ENCODE results near the gene ATP6V0B. TPM values are rescaled to one million over a fixed set of nuclear protein-coding genes. Genes with fewer than 3 reads are reported as not detected.
A peak's percentile ranks its signal among the peaks of the same experiment; 100 is the strongest.

Gene ATP6V0B
- total and polyA plus RNA-seq, 9 donors: 46.2 to 57.6 (median 51.4) TPM

GRCh38 chr1:43982808-43983207 lies 8.0 kb downstream of the ATP6V0B start:
- DNase-seq: no peak
- H3K27ac ChIP-seq (ENCODE audit: low read length): no peak overlapping the region
- no peak overlapping the region for H3K4me3 ChIP-seq (ENCODE audit: low read length)
- WGBS (ENCODE audit: insufficient coverage): 81% methylated on average over 15 of the region's 15 CpGs
- H3K27me3 ChIP-seq (ENCODE audit: control insufficient read depth, insufficient read depth, low read length): no peaks in the 10 kb centered on the region
- H3K4me1 ChIP-seq (ENCODE audit: control insufficient read depth, insufficient read depth, low read length): peaks cover 21% of the 10 kb centered on the region
- H3K36me3 ChIP-seq (ENCODE audit: control insufficient read depth, insufficient read depth, low read length): peaks cover 37% of the 10 kb centered on the region
- H3K9me3 ChIP-seq (replicated peaks; ENCODE audit: control insufficient read depth, low read depth, low read length): no peaks in the 10 kb centered on the region

DNA sequence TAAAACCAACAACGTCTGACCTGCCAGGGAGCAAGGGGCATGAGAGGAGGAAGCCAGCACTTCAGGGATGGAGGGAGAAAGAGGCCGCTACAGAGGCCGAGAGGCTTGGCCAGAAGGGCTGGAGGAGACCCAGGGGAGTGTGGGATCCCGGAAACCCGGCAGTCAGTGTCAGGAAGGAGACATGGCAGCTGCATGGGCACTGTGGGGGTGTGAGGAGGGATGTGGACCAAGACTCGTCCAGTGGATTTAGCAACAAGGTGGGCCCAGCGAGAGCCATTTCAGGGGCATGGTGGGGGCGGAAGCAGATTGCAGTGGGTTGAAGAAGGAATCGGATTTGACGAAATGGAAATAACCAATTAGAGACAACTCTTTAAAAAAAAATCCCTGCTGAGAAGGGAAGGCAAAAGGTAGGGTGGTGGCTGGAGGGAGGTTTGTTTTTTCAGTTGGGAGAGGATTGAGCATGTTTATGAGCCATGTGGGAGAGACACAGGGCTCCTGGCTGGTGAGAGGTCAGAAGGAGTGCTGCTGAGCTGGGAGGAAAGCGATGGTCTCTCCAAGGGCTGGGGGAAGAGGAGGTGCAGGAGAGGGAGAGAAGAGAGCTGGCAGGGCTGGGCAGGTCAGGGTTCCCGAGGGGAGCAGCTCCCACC lies 8.6 kb downstream of the ATP6V0B start:
- H3K4me1 ChIP-seq (ENCODE audit: control insufficient read depth, insufficient read depth, low read length): peaks cover 19% of the 10 kb centered on the region
- 56% methylated on average over 7 of the region's 12 CpGs for WGBS (ENCODE audit: insufficient coverage)
- H3K36me3 ChIP-seq (ENCODE audit: control insufficient read depth, insufficient read depth, low read length): peaks cover 34% of the 10 kb centered on the region
- H3K9me3 ChIP-seq (replicated peaks; ENCODE audit: control insufficient read depth, low read depth, low read length): no peaks in the 10 kb centered on the region
- no peak overlapping the region for H3K27ac ChIP-seq (ENCODE audit: low read length)
- H3K4me3 ChIP-seq (ENCODE audit: low read length): no peak overlapping the region
- no peak for DNase-seq
- H3K27me3 ChIP-seq (ENCODE audit: control insufficient read depth, insufficient read depth, low read length): no peaks in the 10 kb centered on the region

DNA sequence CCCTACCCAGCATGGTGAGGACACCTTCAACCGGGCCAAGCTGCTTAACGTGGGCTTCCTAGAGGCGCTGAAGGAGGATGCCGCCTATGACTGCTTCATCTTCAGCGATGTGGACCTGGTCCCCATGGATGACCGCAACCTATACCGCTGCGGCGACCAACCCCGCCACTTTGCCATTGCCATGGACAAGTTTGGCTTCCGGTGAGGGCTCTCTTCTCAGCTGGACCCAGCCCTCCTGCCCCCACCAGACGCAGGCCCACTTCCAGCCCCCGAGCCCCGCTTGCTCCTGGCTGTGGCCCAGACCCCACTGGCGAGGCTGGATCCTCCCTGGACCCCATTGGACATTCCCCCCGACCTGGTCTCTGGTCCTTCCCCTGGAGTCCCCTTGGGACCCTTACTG lies 10.1 kb downstream of the ATP6V0B start:
- no peaks in the 10 kb centered on the region for H3K9me3 ChIP-seq (replicated peaks; ENCODE audit: control insufficient read depth, low read depth, low read length)
- no peak for DNase-seq
- peaks cover 12% of the 10 kb centered on the region for H3K4me1 ChIP-seq (ENCODE audit: control insufficient read depth, insufficient read depth, low read length)
- H3K4me3 ChIP-seq (ENCODE audit: low read length): no peak overlapping the region
- no peak overlapping the region for H3K27ac ChIP-seq (ENCODE audit: low read length)
- 92% methylated on average over 15 of the region's 16 CpGs for WGBS (ENCODE audit: insufficient coverage)
- peaks cover 34% of the 10 kb centered on the region for H3K36me3 ChIP-seq (ENCODE audit: control insufficient read depth, insufficient read depth, low read length)
- no peaks in the 10 kb centered on the region for H3K27me3 ChIP-seq (ENCODE audit: control insufficient read depth, insufficient read depth, low read length)

DNA sequence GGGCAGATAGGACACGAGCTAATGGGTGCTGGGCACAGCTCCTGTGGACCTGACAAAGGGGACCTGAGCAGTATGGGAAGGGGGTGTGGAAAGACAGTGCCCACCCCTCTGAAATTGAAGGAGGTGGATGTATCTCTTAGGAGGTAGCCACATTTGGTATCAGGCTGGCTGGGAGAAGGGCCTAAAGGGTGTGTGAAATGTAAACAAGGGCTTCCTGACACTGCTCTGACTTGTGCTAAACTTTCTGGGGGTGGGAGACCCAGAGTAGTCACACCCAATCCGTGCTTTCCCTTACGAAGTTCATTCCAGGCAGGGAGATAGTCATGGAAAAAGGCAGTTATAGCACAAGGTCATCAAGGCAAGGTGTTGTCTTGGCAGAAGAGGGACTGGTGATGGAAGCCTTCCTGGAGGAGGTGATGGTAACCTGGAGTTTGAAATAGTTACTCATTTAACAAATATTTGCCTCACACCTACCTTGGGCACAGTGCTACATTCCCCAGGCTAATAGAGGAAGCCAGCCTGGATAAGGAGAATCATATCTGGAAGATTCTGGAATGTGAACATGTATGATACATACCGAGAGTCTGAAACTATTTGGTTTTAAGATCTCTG lies 11.3 kb downstream of the ATP6V0B start:
- 67% methylated on average over 4 of the region's 4 CpGs for WGBS (ENCODE audit: insufficient coverage)
- Histone ChIP-seq H3K36me3 (ENCODE audit: control insufficient read depth, insufficient read depth, low read length) (peaks cover 34% of the 10 kb centered on the region), H3K27me3 (ENCODE audit: control insufficient read depth, insufficient read depth, low read length) (no peaks in the 10 kb centered on the region), H3K4me1 (ENCODE audit: control insufficient read depth, insufficient read depth, low read length) (peaks cover 4% of the 10 kb centered on the region), H3K9me3 (replicated peaks; ENCODE audit: control insufficient read depth, low read depth, low read length) (no peaks in the 10 kb centered on the region), H3K27ac (ENCODE audit: low read length) (no peak overlapping the region), H3K4me3 (ENCODE audit: low read length) (no peak overlapping the region)
- DNase-seq: no peak

DNA sequence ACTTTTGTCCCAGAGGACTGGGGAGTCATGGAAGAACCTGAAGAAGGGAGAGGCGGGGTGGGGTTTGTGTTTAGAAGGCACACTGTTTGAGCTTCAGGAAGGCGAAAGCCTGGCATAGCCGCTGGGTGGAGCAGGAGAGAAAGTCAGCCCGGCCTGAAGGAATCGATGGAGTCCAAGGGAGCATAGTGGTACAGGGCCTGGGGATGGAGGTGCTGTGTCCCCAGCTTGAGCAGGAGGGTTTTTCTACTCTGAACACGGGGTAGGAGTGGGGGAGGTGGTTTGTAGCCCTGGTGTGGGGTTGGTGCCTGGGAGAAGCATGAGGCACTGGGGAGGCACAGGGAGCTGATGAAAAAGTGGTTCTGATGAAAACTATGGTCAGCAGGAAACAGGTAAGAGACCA lies 12.0 kb downstream of the ATP6V0B start:
- H3K4me1 ChIP-seq (ENCODE audit: control insufficient read depth, insufficient read depth, low read length): peaks cover 7% of the 10 kb centered on the region
- no peaks in the 10 kb centered on the region for H3K9me3 ChIP-seq (replicated peaks; ENCODE audit: control insufficient read depth, low read depth, low read length)
- H3K27me3 ChIP-seq (ENCODE audit: control insufficient read depth, insufficient read depth, low read length): no peaks in the 10 kb centered on the region
- WGBS (ENCODE audit: insufficient coverage): 76% methylated on average over 6 of the region's 6 CpGs
- no peak overlapping the region for H3K4me3 ChIP-seq (ENCODE audit: low read length)
- H3K36me3 ChIP-seq (ENCODE audit: control insufficient read depth, insufficient read depth, low read length): peaks cover 29% of the 10 kb centered on the region
- no peak overlapping the region for H3K27ac ChIP-seq (ENCODE audit: low read length)
- no peak for DNase-seq

GRCh38 chr1:43987159-43987902 lies 12.6 kb downstream of the ATP6V0B start:
- Histone ChIP-seq H3K36me3 (ENCODE audit: control insufficient read depth, insufficient read depth, low read length) (peaks cover 27% of the 10 kb centered on the region), H3K27me3 (ENCODE audit: control insufficient read depth, insufficient read depth, low read length) (no peaks in the 10 kb centered on the region), H3K4me1 (ENCODE audit: control insufficient read depth, insufficient read depth, low read length) (peaks cover 13% of the 10 kb centered on the region), H3K4me3 (ENCODE audit: low read length) (no peak overlapping the region), H3K9me3 (replicated peaks; ENCODE audit: control insufficient read depth, low read depth, low read length) (no peaks in the 10 kb centered on the region), H3K27ac (ENCODE audit: low read length) (no peak overlapping the region)
- no peak for DNase-seq
- 64% methylated on average over 6 of the region's 6 CpGs for WGBS (ENCODE audit: insufficient coverage)

GRCh38 chr1:43990271-43991199 lies 15.8 kb downstream of the ATP6V0B start:
- H3K27ac ChIP-seq (ENCODE audit: low read length): no peak overlapping the region
- WGBS (ENCODE audit: insufficient coverage): 71% methylated on average over 17 of the region's 19 CpGs
- DNase-seq: no peak

DNA sequence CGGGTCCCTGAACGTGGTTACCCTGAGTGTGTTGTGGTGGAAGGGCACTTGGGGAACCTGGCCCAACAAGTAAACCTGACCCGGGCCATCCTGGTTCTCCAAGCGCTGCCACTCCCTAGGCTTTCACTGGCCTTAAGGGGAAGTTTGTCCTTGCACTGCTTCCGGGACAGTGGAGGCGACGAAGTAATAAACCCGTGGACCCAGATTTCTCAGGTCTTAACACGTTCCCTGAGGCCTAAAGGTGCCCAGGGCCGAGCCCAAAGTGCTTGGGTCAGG lies 16.4 kb downstream of the ATP6V0B start:
- peak overlapping the region; percentile 70 for H3K4me3 ChIP-seq (ENCODE audit: low read length)
- H3K4me1 ChIP-seq (ENCODE audit: control insufficient read depth, insufficient read depth, low read length): peaks cover 16% of the 10 kb centered on the region
- no peak overlapping the region for H3K27ac ChIP-seq (ENCODE audit: low read length)
- DNase-seq: no peak
- WGBS (ENCODE audit: insufficient coverage): 0% methylated on average over 10 of the region's 10 CpGs
- no peaks in the 10 kb centered on the region for H3K9me3 ChIP-seq (replicated peaks; ENCODE audit: control insufficient read depth, low read depth, low read length)
- peaks cover 9% of the 10 kb centered on the region for H3K36me3 ChIP-seq (ENCODE audit: control insufficient read depth, insufficient read depth, low read length)
- no peaks in the 10 kb centered on the region for H3K27me3 ChIP-seq (ENCODE audit: control insufficient read depth, insufficient read depth, low read length)

More at GRCh38 chr1:43990271-43991199, 15.8 kb downstream of the ATP6V0B start:
- Histone ChIP-seq H3K27me3 (ENCODE audit: control insufficient read depth, insufficient read depth, low read length) (no peaks in the 10 kb centered on the region), H3K36me3 (ENCODE audit: control insufficient read depth, insufficient read depth, low read length) (peaks cover 14% of the 10 kb centered on the region), H3K4me3 (ENCODE audit: low read length) (peak overlapping the region; percentile 70), H3K9me3 (replicated peaks; ENCODE audit: control insufficient read depth, low read depth, low read length) (no peaks in the 10 kb centered on the region), H3K4me1 (ENCODE audit: control insufficient read depth, insufficient read depth, low read length) (peaks cover 14% of the 10 kb centered on the region)

GRCh38 chr1:43991476-43992231 lies 16.9 kb downstream of the ATP6V0B start, which contains the start of gene CCDC24:
TSS of gene CCDC24 (plus strand) at chr1:43991599. CDS start at chr1:43991879, 280 bp downstream.
- H3K4me3 ChIP-seq (ENCODE audit: low read length): peak within 1 kb of the TSS; percentile 70
- peak; percentile 85 for DNase-seq
- H3K9me3 ChIP-seq (replicated peaks; ENCODE audit: control insufficient read depth, low read depth, low read length): no peaks in the 10 kb centered on the region
- H3K27ac ChIP-seq (ENCODE audit: low read length): no peak within 1 kb of the TSS
- H3K27me3 ChIP-seq (ENCODE audit: control insufficient read depth, insufficient read depth, low read length): no peaks in the 10 kb centered on the region
- WGBS (ENCODE audit: insufficient coverage): 1% methylated on average over 53 of the region's 66 CpGs
- peaks cover 4% of the 10 kb centered on the region for H3K36me3 ChIP-seq (ENCODE audit: control insufficient read depth, insufficient read depth, low read length)
- peaks cover 21% of the 10 kb centered on the region for H3K4me1 ChIP-seq (ENCODE audit: control insufficient read depth, insufficient read depth, low read length)

All from muscle of leg (tissue), 11 donors.